Activated naive CD8-positive, alpha-beta T cell treated with anti-CD3 and anti-CD28 coated beads, Interleukin-2, amount 50 U/mL, for 16 hours (primary cell): ENCODE data around the gene ELK3.

Experiments
- DNase-seq: peaks from one replicate; pipeline ENCODE4 v3.0.0-alpha.2; 2020; ENCODE audit warnings: low read depth, low spot score

ELK3 gene

GRCh38 chr12:96256672-96257361, 62.6 kb downstream of the ELK3 start:
- no peak for DNase-seq

- no peak for DNase-seq
These were observed 63.5 kb downstream of the ELK3 start for GRCh38 chr12:96257550-96258103.

GRCh38 chr12:96258104-96258961, 64.2 kb downstream of the ELK3 start:
- DNase-seq, result no peak

- DNase-seq, result no peak
These were observed 66.1 kb downstream of the ELK3 start for GRCh38 chr12:96260231-96260630.

- DNase-seq, result no peak
These were observed 66.5 kb downstream of the ELK3 start for GRCh38 chr12:96260644-96261043.

GRCh38 chr12:96261557-96261956, 67.4 kb downstream of the ELK3 start:
- DNase-seq, result no peak

- DNase-seq, result no peak
These were observed 69.3 kb downstream of the ELK3 start for GRCh38 chr12:96263449-96263902.

GRCh38 chr12:96265400-96265799, 71.2 kb downstream of the ELK3 start:
- DNase-seq, result no peak

- DNase-seq, result no peak
These were observed 71.7 kb downstream of the ELK3 start for GRCh38 chr12:96265836-96266235.

GRCh38 chr12:96266238-96266637, 72.1 kb downstream of the ELK3 start:
- DNase-seq, result no peak

- DNase-seq, result no peak
These were observed 77.5 kb downstream of the ELK3 start for GRCh38 chr12:96271469-96272199.

GRCh38 chr12:96274331-96274730, 80.2 kb downstream of the ELK3 start:
- DNase-seq, result no peak

GRCh38 chr12:96285158-96285557, 91.0 kb downstream of the ELK3 start:
- DNase-seq, result no peak

GRCh38 chr12:96289067-96289466, 94.9 kb downstream of the ELK3 start:
- DNase-seq, result no peak

GRCh38 chr12:96293093-96293492, 98.9 kb downstream of the ELK3 start:
- DNase-seq, result no peak

GRCh38 chr12:96294831-96295230, 100.7 kb downstream of the ELK3 start:
- no peak for DNase-seq

- no peak for DNase-seq
These were observed 101.5 kb downstream of the ELK3 start for GRCh38 chr12:96295532-96296160.

- no peak for DNase-seq
These were observed 103.3 kb downstream of the ELK3 start for GRCh38 chr12:96297504-96297903.

GRCh38 chr12:96300064-96300463, 105.9 kb downstream of the ELK3 start:
- DNase-seq, result no peak

GRCh38 chr12:96301732-96302131, 107.6 kb downstream of the ELK3 start:
- DNase-seq, result no peak

- DNase-seq, result no peak
These were observed 108.6 kb downstream of the ELK3 start for GRCh38 chr12:96302687-96303310.
